GM23338 (cell line): Measurements from ENCODE around the gene STK36. TPM values are rescaled to one million over a fixed set of nuclear protein-coding genes. Genes with fewer than 3 reads are reported as not detected.

ENCODE experiments used
- ATAC-seq: fragments of 200-7000 bp; cut with Tn5 transposase; 3 replicates; pipeline ENCODE4 v1.9.1; 2020
- DNase-seq: peaks from one replicate; pipeline ENCODE4 v3.0.0-alpha.2; 2015; ENCODE audit warnings: low spot score
- H2AFZ ChIP-seq: fragments of 200-600 bp; sonication (generic); 2 replicates; pipeline ENCODE4 v1.8.0; 2016; ENCODE audit warnings: antibody characterized with exemption, mild to moderate bottlenecking, moderate library complexity
- H3F3A ChIP-seq: fragments of 200-600 bp; sonication (generic); replicated peaks from 2 replicates; pipeline ENCODE4 v1.8.0; 2017; ENCODE audit warnings: antibody characterized with exemption, mixed run types, low read depth
- H3K27ac ChIP-seq: fragments of 200-600 bp; sonication (generic); 2 replicates; pipeline ENCODE4 v1.6.1; 2016; ENCODE audit warnings: low read depth
- H3K27me3 ChIP-seq: fragments of 200-600 bp; sonication (generic); 2 replicates; pipeline ENCODE4 v1.8.0; 2016; ENCODE audit warnings: mild to moderate bottlenecking, mixed run types, moderate library complexity; ENCODE audit not compliant: insufficient read depth
- H3K36me3 ChIP-seq: fragments of 200-600 bp; sonication (generic); 2 replicates; pipeline ENCODE4 v1.8.0; 2016; ENCODE audit warnings: mild to moderate bottlenecking; ENCODE audit not compliant: insufficient read depth
- H3K4me1 ChIP-seq: fragments of 200-600 bp; sonication (generic); 2 replicates; pipeline ENCODE4 v1.8.0; 2016; ENCODE audit warnings: mild to moderate bottlenecking, moderate library complexity; ENCODE audit not compliant: insufficient read depth
- H3K4me2 ChIP-seq: fragments of 200-600 bp; sonication (generic); 2 replicates; pipeline ENCODE4 v1.7.1; 2017; ENCODE audit warnings: mixed run types
- H3K4me3 ChIP-seq: fragments of 200-600 bp; sonication (generic); 2 replicates; pipeline ENCODE4 v1.6.1; 2016; ENCODE audit warnings: mixed run types
- H3K79me2 ChIP-seq: fragments of 200-600 bp; sonication (generic); replicated peaks from 2 replicates; pipeline ENCODE4 v1.8.0; 2017; ENCODE audit warnings: mild to moderate bottlenecking; ENCODE audit not compliant: insufficient read depth
- H3K9me2 ChIP-seq: fragments of 200-600 bp; sonication (generic); 2 replicates; pipeline ENCODE4 v1.8.0; 2017; ENCODE audit not compliant: insufficient read depth
- H4K20me1 ChIP-seq: fragments of 200-600 bp; sonication (generic); replicated peaks from 2 replicates; pipeline ENCODE4 v1.8.0; 2017; ENCODE audit warnings: mild to moderate bottlenecking; ENCODE audit not compliant: insufficient read depth
- H3K27ac Mint-ChIP-seq: 2 replicates; pipeline ENCODE4 v1.8.0; 2020; ENCODE audit warnings: inconsistent platforms, mild to moderate bottlenecking, moderate library complexity, mixed read lengths
- H3K27me3 Mint-ChIP-seq: 3 replicates; pipeline ENCODE4 v1.8.0; 2022; ENCODE audit warnings: low read depth, mild to moderate bottlenecking, moderate library complexity, mixed read lengths, inconsistent platforms; ENCODE audit not compliant: insufficient read depth, poor library complexity
- H3K36me3 Mint-ChIP-seq: 3 replicates; pipeline ENCODE4 v1.8.0; 2021; ENCODE audit warnings: low read depth, mild to moderate bottlenecking, inconsistent platforms, moderate library complexity, mixed read lengths
- H3K4me1 Mint-ChIP-seq: 3 replicates; pipeline ENCODE4 v1.8.0; 2020; ENCODE audit warnings: mild to moderate bottlenecking, inconsistent platforms, mixed read lengths
- H3K4me3 Mint-ChIP-seq: 3 replicates; pipeline ENCODE4 v1.8.0; 2021; ENCODE audit warnings: moderate library complexity, mild to moderate bottlenecking, inconsistent platforms, mixed read lengths
- H3K9me3 Mint-ChIP-seq: 3 replicates; pipeline ENCODE4 v1.8.0; 2020; ENCODE audit warnings: moderate library complexity, mild to moderate bottlenecking, inconsistent platforms, mixed read lengths
- EZH2phosphoT487 ChIP-seq: fragments of 200-600 bp; sonication (generic); IDR thresholded peaks from one replicate; pipeline ENCODE4 v1.8.1; 2018; ENCODE audit warnings: antibody characterized with exemption; ENCODE audit not compliant: unreplicated experiment
- JUNB ChIP-seq: IDR thresholded peaks from one replicate; pipeline ENCODE4 v1.6.1; 2016; ENCODE audit warnings: antibody characterized with exemption; ENCODE audit not compliant: unreplicated experiment
- NANOG ChIP-seq: IDR thresholded peaks from 2 replicates; pipeline ENCODE4 v1.6.1; 2016; ENCODE audit warnings: antibody characterized with exemption, borderline replicate concordance
- POLR2AphosphoS5 ChIP-seq: IDR thresholded peaks from 2 replicates; pipeline ENCODE4 v1.6.1; 2016; ENCODE audit warnings: antibody characterized with exemption, low read depth
- STAT1 ChIP-seq: IDR thresholded peaks from one replicate; pipeline ENCODE4 v1.6.1; 2016; ENCODE audit warnings: antibody characterized with exemption; ENCODE audit not compliant: unreplicated experiment
- ZNF114 ChIP-seq: fragments of 250-450 bp; sonication (Bioruptor Pico); IDR thresholded peaks from 2 replicates; pipeline ENCODE4 v1.5.0; 2020; ENCODE audit warnings: mild to moderate bottlenecking, moderate library complexity
- ZNF331 ChIP-seq: fragments of 250-450 bp; sonication (Bioruptor Pico); IDR thresholded peaks from 2 replicates; pipeline ENCODE4 v1.5.0; 2020; ENCODE audit warnings: low read depth, mild to moderate bottlenecking, moderate library complexity
- polyA plus RNA-seq: library from polyadenylated mRNA; unstranded; fragments of >200 nt; fragmentation: Nextera tagmentation; extraction: Ambion mirVana; gene quantifications from 2 replicates; pipeline ENCODE4 v1.2.1, GENCODE V29; 2016
- total RNA-seq: library from RNA; depleted of rRNA; stranded (reverse); fragments of >200 nt; shearing (Covaris generic); gene quantifications from 2 replicates; pipeline ENCODE4 v1.2.3, GENCODE V29; 2014
- TF ChIP-seq, protein P1 (sequence below): IDR thresholded peaks from one replicate; pipeline ENCODE4 v1.6.1; 2018; ENCODE audit warnings: antibody characterized with exemption; ENCODE audit not compliant: unreplicated experiment

STK36 gene
- total and polyA plus RNA-seq, 2 experiments from 2014 or later = 21.2 to 26.3 TPM

- no peak for TF ChIP-seq STAT1
Measured at GRCh38 chr2:218719457-218719856, 47.6 kb downstream of the STK36 start (continued).

GRCh38 chr2:218720048-218721041 is 48.5 kb downstream of the STK36 start:
- peak overlapping the region; percentile 70 for H3K27ac ChIP-seq
- H2AFZ ChIP-seq = no peak overlapping the region
- 0 out of 2 replicates have a peak, but pooled peaks cover 5% of the 10 kb centered on the region for H3F3A ChIP-seq
- H3K27ac Mint-ChIP-seq = peak overlapping the region; percentile 61
- H3K4me3 ChIP-seq = no peak overlapping the region
- ATAC-seq (peak; percentile 72), DNase-seq (peak; percentile 59)
- peaks cover 30% of the 10 kb centered on the region for H3K4me1 Mint-ChIP-seq
- H3K27me3 ChIP-seq = no peaks in the 10 kb centered on the region
- peaks cover 2% of the 10 kb centered on the region; the same call in 1 of the 3 replicates for H3K9me3 Mint-ChIP-seq
- H3K36me3 Mint-ChIP-seq = peaks cover 28% of the 10 kb centered on the region
- peak overlapping the region; percentile 0; the same call in 1 of the 3 replicates for H3K4me3 Mint-ChIP-seq
- H3K79me2 ChIP-seq = peaks cover 95% of the 10 kb centered on the region
- peaks cover under 1% of the 10 kb centered on the region; the same call in 1 of the 2 replicates for H3K36me3 ChIP-seq
- peaks cover 2% of the 10 kb centered on the region for H3K27me3 Mint-ChIP-seq
- no peak for TF ChIP-seq POLR2AphosphoS5
- peak; percentile 63; the same call in 1 of the 2 replicates for TF ChIP-seq NANOG
- H3K9me2 ChIP-seq = no peaks in the 10 kb centered on the region
- peaks cover 44% of the 10 kb centered on the region for H3K4me1 ChIP-seq
- peak overlapping the region; percentile 46 for H3K4me2 ChIP-seq
- H4K20me1 ChIP-seq = peaks cover 22% of the 10 kb centered on the region

DNA sequence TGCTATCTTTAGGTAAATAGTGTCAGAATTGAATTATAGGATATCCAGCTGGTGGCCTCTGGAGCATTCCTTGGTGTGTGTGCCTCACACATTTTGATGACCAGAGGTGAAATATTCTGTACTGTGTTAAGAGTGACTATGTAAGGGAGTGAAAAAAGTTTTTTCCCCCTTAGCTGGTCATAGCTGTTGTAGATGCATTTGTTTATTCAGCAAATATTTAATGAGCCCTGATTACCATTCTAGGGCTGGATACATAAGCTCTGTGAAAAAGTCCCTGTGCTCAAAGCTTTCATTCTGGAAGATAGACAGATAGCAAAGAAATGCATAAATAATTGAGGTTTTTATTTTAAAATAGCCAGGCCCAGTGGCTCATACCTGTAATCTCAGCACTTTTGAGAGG is 49.6 kb downstream of the STK36 start:
- Histone ChIP-seq H3K4me3 (no peak overlapping the region), H2AFZ (no peak overlapping the region), H3K79me2 (peaks cover 95% of the 10 kb centered on the region), H3K36me3 (peaks cover 5% of the 10 kb centered on the region; the same call in 1 of the 2 replicates), H3K27me3 (no peaks in the 10 kb centered on the region), H3K27ac (no peak overlapping the region), H3K4me2 (peak overlapping the region; percentile 46; the same call in 1 of the 2 replicates), H4K20me1 (peaks cover 21% of the 10 kb centered on the region), H3K4me1 (peaks cover 44% of the 10 kb centered on the region), H3K9me2 (no peaks in the 10 kb centered on the region), H3F3A (0 out of 2 replicates have a peak, but pooled peaks cover 5% of the 10 kb centered on the region)
- Mint-ChIP-seq H3K4me3 (no peak overlapping the region), H3K27me3 (no peaks in the 10 kb centered on the region), H3K27ac (no peak overlapping the region), H3K9me3 (peaks cover 13% of the 10 kb centered on the region), H3K4me1 (peaks cover 30% of the 10 kb centered on the region), H3K36me3 (peaks cover 35% of the 10 kb centered on the region)
- DNase-seq (no peak), ATAC-seq (no peak)
- no peak for TF ChIP-seq ZNF331 (CRISPR knock-in tag)
- TF ChIP-seq EZH2phosphoT487 = no peak
- no peak for TF ChIP-seq ZNF114 (CRISPR knock-in tag)
- TF ChIP-seq, protein P1, sequence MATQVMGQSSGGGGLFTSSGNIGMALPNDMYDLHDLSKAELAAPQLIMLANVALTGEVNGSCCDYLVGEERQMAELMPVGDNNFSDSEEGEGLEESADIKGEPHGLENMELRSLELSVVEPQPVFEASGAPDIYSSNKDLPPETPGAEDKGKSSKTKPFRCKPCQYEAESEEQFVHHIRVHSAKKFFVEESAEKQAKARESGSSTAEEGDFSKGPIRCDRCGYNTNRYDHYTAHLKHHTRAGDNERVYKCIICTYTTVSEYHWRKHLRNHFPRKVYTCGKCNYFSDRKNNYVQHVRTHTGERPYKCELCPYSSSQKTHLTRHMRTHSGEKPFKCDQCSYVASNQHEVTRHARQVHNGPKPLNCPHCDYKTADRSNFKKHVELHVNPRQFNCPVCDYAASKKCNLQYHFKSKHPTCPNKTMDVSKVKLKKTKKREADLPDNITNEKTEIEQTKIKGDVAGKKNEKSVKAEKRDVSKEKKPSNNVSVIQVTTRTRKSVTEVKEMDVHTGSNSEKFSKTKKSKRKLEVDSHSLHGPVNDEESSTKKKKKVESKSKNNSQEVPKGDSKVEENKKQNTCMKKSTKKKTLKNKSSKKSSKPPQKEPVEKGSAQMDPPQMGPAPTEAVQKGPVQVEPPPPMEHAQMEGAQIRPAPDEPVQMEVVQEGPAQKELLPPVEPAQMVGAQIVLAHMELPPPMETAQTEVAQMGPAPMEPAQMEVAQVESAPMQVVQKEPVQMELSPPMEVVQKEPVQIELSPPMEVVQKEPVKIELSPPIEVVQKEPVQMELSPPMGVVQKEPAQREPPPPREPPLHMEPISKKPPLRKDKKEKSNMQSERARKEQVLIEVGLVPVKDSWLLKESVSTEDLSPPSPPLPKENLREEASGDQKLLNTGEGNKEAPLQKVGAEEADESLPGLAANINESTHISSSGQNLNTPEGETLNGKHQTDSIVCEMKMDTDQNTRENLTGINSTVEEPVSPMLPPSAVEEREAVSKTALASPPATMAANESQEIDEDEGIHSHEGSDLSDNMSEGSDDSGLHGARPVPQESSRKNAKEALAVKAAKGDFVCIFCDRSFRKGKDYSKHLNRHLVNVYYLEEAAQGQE = no peak
- no peak for TF ChIP-seq POLR2AphosphoS5
- TF ChIP-seq JUNB = no peak
- no peak for TF ChIP-seq NANOG
- no peak for TF ChIP-seq STAT1
